ENCODE data around the gene PDZD7.

Gene PDZD7

GRCh38 chr10:101014966-101015581, 15.9 kb downstream of the PDZD7 start:
- POLR2A ChIA-PET: interaction anchor here (0.8 to 2.7 kb wide), 4 partner anchors 11 to 59 kb away, joined by 3 to 14 read pairs (median 5); no protein-coding TSS in a partner anchor
- no peaks in the 10 kb centered on the region for H3K9me3 ChIP-seq (ENCODE audit: control insufficient read depth, insufficient read depth, low read depth, low read length)
- no peak overlapping the region for H3K4me3 ChIP-seq (ENCODE audit: low read depth, low read length)
- H3K4me1 ChIP-seq (ENCODE audit: control insufficient read depth, insufficient read depth, low read length): peaks cover 2% of the 10 kb centered on the region; the same call in 1 of the 2 replicates
- H3K27ac ChIP-seq (ENCODE audit: extremely low read depth, low read depth, low read length): no peak overlapping the region
- CTCF ChIA-PET: interaction anchor here (0.6 to 7.2 kb wide), 32 partner anchors 8 to 1726 kb away, joined by 3 to 274 read pairs (median 4); partner anchors contain the start of genes KAZALD1, LZTS2, MRPL43 and PDZD7
- H3K36me3 ChIP-seq (ENCODE audit: control insufficient read depth in 2 of 2, insufficient read depth in 1 of 2, low read length in 2 of 2): no peaks in the 10 kb centered on the region
- TF ChIP-seq, protein P1, sequence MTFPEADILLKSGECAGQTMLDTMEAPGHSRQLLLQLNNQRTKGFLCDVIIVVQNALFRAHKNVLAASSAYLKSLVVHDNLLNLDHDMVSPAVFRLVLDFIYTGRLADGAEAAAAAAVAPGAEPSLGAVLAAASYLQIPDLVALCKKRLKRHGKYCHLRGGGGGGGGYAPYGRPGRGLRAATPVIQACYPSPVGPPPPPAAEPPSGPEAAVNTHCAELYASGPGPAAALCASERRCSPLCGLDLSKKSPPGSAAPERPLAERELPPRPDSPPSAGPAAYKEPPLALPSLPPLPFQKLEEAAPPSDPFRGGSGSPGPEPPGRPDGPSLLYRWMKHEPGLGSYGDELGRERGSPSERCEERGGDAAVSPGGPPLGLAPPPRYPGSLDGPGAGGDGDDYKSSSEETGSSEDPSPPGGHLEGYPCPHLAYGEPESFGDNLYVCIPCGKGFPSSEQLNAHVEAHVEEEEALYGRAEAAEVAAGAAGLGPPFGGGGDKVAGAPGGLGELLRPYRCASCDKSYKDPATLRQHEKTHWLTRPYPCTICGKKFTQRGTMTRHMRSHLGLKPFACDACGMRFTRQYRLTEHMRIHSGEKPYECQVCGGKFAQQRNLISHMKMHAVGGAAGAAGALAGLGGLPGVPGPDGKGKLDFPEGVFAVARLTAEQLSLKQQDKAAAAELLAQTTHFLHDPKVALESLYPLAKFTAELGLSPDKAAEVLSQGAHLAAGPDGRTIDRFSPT (tag by site-specific recombination; IDR thresholded peaks at IDR 0.05): peak; percentile 38; the same call in 1 of the 2 replicates
- 0 out of 2 replicates have a peak, but pooled peaks have one; percentile 10 for TF ChIP-seq ZBTB7A (tag by site-specific recombination; IDR thresholded peaks at IDR 0.05; ENCODE audit: low read depth)
- TF ChIP-seq ZNF624 (tag by site-specific recombination; IDR thresholded peaks at IDR 0.05): no peak
- TF ChIP-seq ZNF280C (tag by site-specific recombination; IDR thresholded peaks at IDR 0.05): no peak
- TF ChIP-seq ZNF19 (tag by site-specific recombination; IDR thresholded peaks at IDR 0.05; ENCODE audit: low read depth): no peak
- TF ChIP-seq ZFP69B (tag by site-specific recombination; IDR thresholded peaks at IDR 0.05): no peak
- no peak for TF ChIP-seq ZBTB26 (tag by site-specific recombination; optimal IDR thresholded peaks at IDR 0.05)
- no peak for TF ChIP-seq ZNF544 (tag by site-specific recombination; IDR thresholded peaks at IDR 0.05)
- peak; percentile 48; the same call in 1 of the 2 replicates for TF ChIP-seq ZNF398 (tag by site-specific recombination; IDR thresholded peaks at IDR 0.05)
- no peak for TF ChIP-seq OSR2 (tag by site-specific recombination; IDR thresholded peaks at IDR 0.05)
- TF ChIP-seq ZIC2 (tag by site-specific recombination; IDR thresholded peaks at IDR 0.05): no peak
- no peak for TF ChIP-seq ZNF548 (tag by site-specific recombination; IDR thresholded peaks at IDR 0.05)
- TF ChIP-seq REST (tag by site-specific recombination; IDR thresholded peaks at IDR 0.05): no peak
- 0 out of 2 replicates have a peak, but pooled peaks have one; percentile 9 for TF ChIP-seq PRDM1 (tag by site-specific recombination; IDR thresholded peaks at IDR 0.05)
- TF ChIP-seq TRIM28 (IDR thresholded peaks at IDR 0.05; ENCODE audit: borderline replicate concordance, low read length): no peak
- no peak for TF ChIP-seq ZNF629 (tag by site-specific recombination; IDR thresholded peaks at IDR 0.05)
- TF ChIP-seq GLI4 (tag by site-specific recombination; IDR thresholded peaks at IDR 0.05): no peak
- TF ChIP-seq ZNF223 (tag by site-specific recombination; IDR thresholded peaks at IDR 0.05): no peak
- no peak for TF ChIP-seq ZNF132 (tag by site-specific recombination; IDR thresholded peaks at IDR 0.05; ENCODE audit: borderline replicate concordance)
- no peak for TF ChIP-seq ZNF658 (tag by site-specific recombination; IDR thresholded peaks at IDR 0.05)
- no peak for TF ChIP-seq ZNF692 (tag by site-specific recombination; IDR thresholded peaks at IDR 0.05)
- TF ChIP-seq ZFHX2 (tag by site-specific recombination; conservative IDR thresholded peaks at IDR 0.05): peak; percentile 66
- TF ChIP-seq, protein P2, sequence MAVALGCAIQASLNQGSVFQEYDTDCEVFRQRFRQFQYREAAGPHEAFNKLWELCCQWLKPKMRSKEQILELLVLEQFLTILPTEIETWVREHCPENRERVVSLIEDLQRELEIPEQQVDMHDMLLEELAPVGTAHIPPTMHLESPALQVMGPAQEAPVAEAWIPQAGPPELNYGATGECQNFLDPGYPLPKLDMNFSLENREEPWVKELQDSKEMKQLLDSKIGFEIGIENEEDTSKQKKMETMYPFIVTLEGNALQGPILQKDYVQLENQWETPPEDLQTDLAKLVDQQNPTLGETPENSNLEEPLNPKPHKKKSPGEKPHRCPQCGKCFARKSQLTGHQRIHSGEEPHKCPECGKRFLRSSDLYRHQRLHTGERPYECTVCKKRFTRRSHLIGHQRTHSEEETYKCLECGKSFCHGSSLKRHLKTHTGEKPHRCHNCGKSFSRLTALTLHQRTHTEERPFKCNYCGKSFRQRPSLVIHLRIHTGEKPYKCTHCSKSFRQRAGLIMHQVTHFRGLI (tag by site-specific recombination; IDR thresholded peaks at IDR 0.05): no peak
